Body of pancreas (tissue), 4 donors: ENCODE data around the gene GRID1.

Experiments
- POLR2A ChIP-seq, 3 donors: fragments of 450-650 bp; IDR thresholded peaks; one replicate each; pipeline ENCODE4 v1.6.1; 2016; ENCODE audit warnings: antibody characterized with exemption in 3 of 3, mild to moderate bottlenecking in 2 of 3
- TF ChIP-seq, protein P1 (sequence below), 7 experiments: fragments of 450-650 bp in 4 of 7; fragments of 200-600 bp in 3 of 7; sonication (generic) in 3 of 7; IDR thresholded peaks; one replicate each; pipeline ENCODE4 v1.5.1; 2016 to 2019; ENCODE audit warnings: antibody characterized with exemption in 7 of 7

DNA sequence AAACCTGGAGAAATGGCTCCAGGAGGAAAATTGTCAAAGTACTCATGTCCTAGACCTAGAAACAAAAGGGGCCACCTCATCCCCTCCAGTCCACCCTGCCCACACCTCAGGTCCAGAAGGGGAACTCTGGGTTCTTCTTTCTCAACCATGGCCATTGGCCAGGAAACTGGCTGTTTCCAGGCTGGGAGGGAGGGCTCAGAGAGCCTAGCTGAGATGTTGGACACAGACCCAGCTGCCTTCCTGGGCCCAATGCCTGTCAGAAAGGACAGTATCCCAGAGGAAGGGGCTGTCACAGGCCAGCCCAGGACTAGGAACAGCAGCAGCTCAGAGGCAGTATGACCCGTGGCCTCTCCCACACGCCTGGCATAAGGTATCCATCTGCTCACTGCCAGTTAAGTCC is 9.6 kb downstream of the GRID1 start:
- TF ChIP-seq, protein P1, sequence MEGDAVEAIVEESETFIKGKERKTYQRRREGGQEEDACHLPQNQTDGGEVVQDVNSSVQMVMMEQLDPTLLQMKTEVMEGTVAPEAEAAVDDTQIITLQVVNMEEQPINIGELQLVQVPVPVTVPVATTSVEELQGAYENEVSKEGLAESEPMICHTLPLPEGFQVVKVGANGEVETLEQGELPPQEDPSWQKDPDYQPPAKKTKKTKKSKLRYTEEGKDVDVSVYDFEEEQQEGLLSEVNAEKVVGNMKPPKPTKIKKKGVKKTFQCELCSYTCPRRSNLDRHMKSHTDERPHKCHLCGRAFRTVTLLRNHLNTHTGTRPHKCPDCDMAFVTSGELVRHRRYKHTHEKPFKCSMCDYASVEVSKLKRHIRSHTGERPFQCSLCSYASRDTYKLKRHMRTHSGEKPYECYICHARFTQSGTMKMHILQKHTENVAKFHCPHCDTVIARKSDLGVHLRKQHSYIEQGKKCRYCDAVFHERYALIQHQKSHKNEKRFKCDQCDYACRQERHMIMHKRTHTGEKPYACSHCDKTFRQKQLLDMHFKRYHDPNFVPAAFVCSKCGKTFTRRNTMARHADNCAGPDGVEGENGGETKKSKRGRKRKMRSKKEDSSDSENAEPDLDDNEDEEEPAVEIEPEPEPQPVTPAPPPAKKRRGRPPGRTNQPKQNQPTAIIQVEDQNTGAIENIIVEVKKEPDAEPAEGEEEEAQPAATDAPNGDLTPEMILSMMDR (IDR thresholded peaks at IDR 0.05) = no peak
- no peak for TF ChIP-seq POLR2A (IDR thresholded peaks at IDR 0.05)
